PC-3 (cell line): ENCODE measurements around the gene DNAJC6.

Experiments used
- EZH2 ChIP-seq: fragments of 300-600 bp; sonication (generic); IDR thresholded peaks from one replicate; pipeline ENCODE4 v1.6.1; 2017; ENCODE audit warnings: antibody characterized with exemption, mild to moderate bottlenecking, low read length; ENCODE audit not compliant: unreplicated experiment
- EZH2phosphoT487 ChIP-seq: fragments of 300-600 bp; sonication (generic); IDR thresholded peaks from 2 replicates; pipeline ENCODE4 v1.6.1; 2018; ENCODE audit warnings: mild to moderate bottlenecking, antibody characterized with exemption, low read length, borderline replicate concordance
- TF ChIP-seq, protein P1 (sequence below): fragments of 300-600 bp; sonication (generic); conservative IDR thresholded peaks from 2 replicates; pipeline ENCODE4 v1.5.1; 2017; ENCODE audit warnings: antibody characterized with exemption, low read depth, mild to moderate bottlenecking, low read length

DNA sequence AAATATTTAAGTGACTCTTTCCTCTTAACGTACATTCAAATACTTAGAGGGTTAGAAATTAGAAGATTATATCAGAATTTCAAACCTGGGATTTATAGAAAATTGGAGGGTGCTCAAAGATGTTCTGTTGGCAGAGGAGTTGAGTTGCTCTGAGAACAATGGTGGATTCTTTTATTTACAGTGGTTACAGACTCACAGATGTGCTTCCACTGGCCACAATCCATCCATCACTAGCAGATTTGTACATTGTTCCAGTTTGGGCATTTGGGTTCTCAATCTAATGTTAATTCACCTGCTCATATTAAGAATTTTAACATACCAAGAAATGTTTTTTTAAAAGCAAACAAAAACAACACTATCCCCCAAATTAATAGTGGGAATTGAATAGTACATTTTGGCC, 23.5 kb downstream of the DNAJC6 start:
- TF ChIP-seq, protein P1, sequence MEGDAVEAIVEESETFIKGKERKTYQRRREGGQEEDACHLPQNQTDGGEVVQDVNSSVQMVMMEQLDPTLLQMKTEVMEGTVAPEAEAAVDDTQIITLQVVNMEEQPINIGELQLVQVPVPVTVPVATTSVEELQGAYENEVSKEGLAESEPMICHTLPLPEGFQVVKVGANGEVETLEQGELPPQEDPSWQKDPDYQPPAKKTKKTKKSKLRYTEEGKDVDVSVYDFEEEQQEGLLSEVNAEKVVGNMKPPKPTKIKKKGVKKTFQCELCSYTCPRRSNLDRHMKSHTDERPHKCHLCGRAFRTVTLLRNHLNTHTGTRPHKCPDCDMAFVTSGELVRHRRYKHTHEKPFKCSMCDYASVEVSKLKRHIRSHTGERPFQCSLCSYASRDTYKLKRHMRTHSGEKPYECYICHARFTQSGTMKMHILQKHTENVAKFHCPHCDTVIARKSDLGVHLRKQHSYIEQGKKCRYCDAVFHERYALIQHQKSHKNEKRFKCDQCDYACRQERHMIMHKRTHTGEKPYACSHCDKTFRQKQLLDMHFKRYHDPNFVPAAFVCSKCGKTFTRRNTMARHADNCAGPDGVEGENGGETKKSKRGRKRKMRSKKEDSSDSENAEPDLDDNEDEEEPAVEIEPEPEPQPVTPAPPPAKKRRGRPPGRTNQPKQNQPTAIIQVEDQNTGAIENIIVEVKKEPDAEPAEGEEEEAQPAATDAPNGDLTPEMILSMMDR = no peak
- TF ChIP-seq EZH2phosphoT487 (no peak), EZH2 (no peak)
